Tibial nerve (tissue), 4 donors: ENCODE results near the gene GPR142. TPM values are rescaled to one million over a fixed set of nuclear protein-coding genes. Genes with fewer than 3 reads are reported as not detected.
A peak's percentile ranks its signal among the peaks of the same experiment; 100 is the strongest.

Experiments
- DNase-seq, 2 donors: peaks; one replicate each; pipeline ENCODE4 v3.0.0-alpha.2; 2019; ENCODE audit warnings: low spot score in 2 of 2
- H3K27ac ChIP-seq, 4 donors: fragments of 200-600 bp; sonication (generic) in 3 of 4; one replicate each; pipeline ENCODE4 v1.5.1; 2017 to 2019; ENCODE audit warnings: mild to moderate bottlenecking in 1 of 4
- H3K27me3 ChIP-seq, 2 donors: fragments of 200-600 bp; sonication (generic) in 1 of 2; one replicate each; pipeline versions ENCODE4 v1.5.1 to v1.6.0; 2017 to 2019
- H3K36me3 ChIP-seq, 3 donors: fragments of 200-600 bp; sonication (generic); one replicate each; pipeline ENCODE4 v1.5.1; 2018 to 2019
- H3K4me1 ChIP-seq, 4 donors: fragments of 200-600 bp; sonication (generic) in 3 of 4; one replicate each; pipeline ENCODE4 v1.5.1; 2017 to 2019
- H3K4me3 ChIP-seq, 4 donors: fragments of 200-600 bp; sonication (generic) in 3 of 4; one replicate each; pipeline ENCODE4 v1.5.1; 2017 to 2019; ENCODE audit warnings: mild to moderate bottlenecking in 1 of 4, moderate library complexity in 1 of 4
- H3K9me3 ChIP-seq, 4 donors: fragments of 200-600 bp; sonication (generic) in 3 of 4; one replicate each; pipeline ENCODE4 v1.5.1; 2017 to 2019
- CTCF ChIP-seq, 5 experiments: fragments of 200-600 bp in 3 of 5; fragments of 450-650 bp in 2 of 5; sonication (generic) in 3 of 5; IDR thresholded peaks; one replicate each; pipeline ENCODE4 v1.5.1; 2016 to 2019; ENCODE audit warnings: antibody characterized with exemption in 5 of 5, mild to moderate bottlenecking in 3 of 5, moderate library complexity in 2 of 5
- EP300 ChIP-seq, 2 donors: sonication (generic); formaldehyde crosslinking; IDR thresholded peaks; one replicate each; pipeline ENCODE4 v1.6.1; 2017; ENCODE audit warnings: antibody characterized with exemption in 2 of 2, mild to moderate bottlenecking in 1 of 2
- POLR2A ChIP-seq, 2 donors: fragments of 450-650 bp; IDR thresholded peaks; one replicate each; pipeline ENCODE4 v1.6.1; 2017; ENCODE audit warnings: antibody characterized with exemption in 2 of 2, mild to moderate bottlenecking in 2 of 2, moderate library complexity in 2 of 2
- WGBS, 2 donors: methylation state at CpG; one replicate each; pipeline ENCODE4 v1.1.5; 2018; 5-methylcytosine and 5-hydroxymethylcytosine counted together
- total RNA-seq, 4 donors: library from RNA; depleted of rRNA; stranded (reverse); fragments of >200 nt; gene quantifications; one replicate each; pipeline ENCODE4 v1.1.0, GENCODE V29; 2016

The GPR142 gene
- total RNA-seq, 4 donors from 2014 or later, result 0.59 to 2.8 TPM; not detected in 2

GRCh38 chr17:74354561-74354960 is 12.7 kb upstream of the GPR142 start:
- peaks cover 0 to 93% of the 10 kb centered on the region in 2 donors for H3K27me3 ChIP-seq
- H3K9me3 ChIP-seq, result no peaks in the 10 kb centered on the region
- TF ChIP-seq POLR2A (IDR thresholded peaks at IDR 0.05), result no peak
- H3K4me3 ChIP-seq, result no peak overlapping the region
- 74 to 86% methylated on average over 6 to 10 of the region's 10 CpGs for WGBS, 2 donors
- H3K36me3 ChIP-seq, result peaks cover 0 to 8% (median 0%) of the 10 kb centered on the region in 3 donors
- DNase-seq, result no peak
- peaks cover 0 to 20% (median 4%) of the 10 kb centered on the region in 4 donors for H3K4me1 ChIP-seq
- peak overlapping the region in 1 of 4 donors; percentile 63 for H3K27ac ChIP-seq

- 94 to 96% methylated on average over 6 to 7 of the region's 8 CpGs for WGBS, 2 donors
These were observed 12.2 kb upstream of the GPR142 start for GRCh38 chr17:74355065-74355464.

GRCh38 chr17:74356646-74357465 is 10.4 kb upstream of the GPR142 start:
- Histone ChIP-seq H3K4me3 (peak overlapping the region in 1 of 4 donors; percentile 32), H3K27me3 (peaks cover 0 to 96% of the 10 kb centered on the region in 2 donors), H3K36me3 (no peaks in the 10 kb centered on the region), H3K27ac (peak overlapping the region in 2 of 4 donors; percentile 26 to 63), H3K4me1 (peaks cover 0 to 26% (median 4%) of the 10 kb centered on the region in 4 donors), H3K9me3 (no peaks in the 10 kb centered on the region)
- WGBS, 2 donors, result 4 to 6% methylated on average over 38 to 63 of the region's 105 CpGs
- DNase-seq, result no peak
- no peak for TF ChIP-seq CTCF (IDR thresholded peaks at IDR 0.05)
- TF ChIP-seq POLR2A (IDR thresholded peaks at IDR 0.05), result no peak
- TF ChIP-seq EP300 (IDR thresholded peaks at IDR 0.05), result no peak

More at GRCh38 chr17:74355065-74355464, 12.2 kb upstream of the GPR142 start:
- Histone ChIP-seq H3K4me3 (no peak overlapping the region), H3K27ac (peak overlapping the region in 1 of 4 donors; percentile 63), H3K27me3 (peaks cover 0 to 96% of the 10 kb centered on the region in 2 donors), H3K4me1 (peaks cover 0 to 20% (median 4%) of the 10 kb centered on the region in 4 donors), H3K36me3 (peaks cover 0 to 8% (median 0%) of the 10 kb centered on the region in 3 donors), H3K9me3 (no peaks in the 10 kb centered on the region)
- DNase-seq, result no peak
- no peak for TF ChIP-seq POLR2A (IDR thresholded peaks at IDR 0.05)
- no peak for TF ChIP-seq CTCF (IDR thresholded peaks at IDR 0.05)
- no peak for TF ChIP-seq EP300 (IDR thresholded peaks at IDR 0.05)

DNA sequence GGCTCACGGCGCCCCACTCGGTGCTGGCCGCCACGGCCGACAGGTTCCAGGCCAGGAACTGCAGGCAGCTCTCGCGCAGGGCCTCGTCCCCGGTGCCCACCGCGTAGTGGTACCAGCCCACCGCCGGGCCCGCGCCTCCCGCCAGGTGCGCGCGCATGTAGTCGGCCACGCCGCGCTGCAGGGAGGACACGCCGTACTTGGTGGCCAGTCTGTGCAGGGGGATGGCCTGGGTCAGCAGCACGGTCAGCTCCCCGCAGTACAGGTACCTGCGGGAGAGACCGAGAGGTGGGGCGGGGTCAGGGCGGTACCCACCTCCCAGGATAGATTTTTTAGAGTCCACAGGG is 9.9 kb upstream of the GPR142 start:
- H3K36me3 ChIP-seq, result no peaks in the 10 kb centered on the region
- 67 to 80% methylated on average over 1 to 12 of the region's 32 CpGs for WGBS, 2 donors
- no peak for TF ChIP-seq CTCF (IDR thresholded peaks at IDR 0.05)
- no peak for TF ChIP-seq EP300 (IDR thresholded peaks at IDR 0.05)
- no peak for TF ChIP-seq POLR2A (IDR thresholded peaks at IDR 0.05)
- no peak for DNase-seq
- H3K9me3 ChIP-seq, result no peaks in the 10 kb centered on the region
- peaks cover 0 to 94% of the 10 kb centered on the region in 2 donors for H3K27me3 ChIP-seq
- peak overlapping the region in 2 of 4 donors; percentile 26 to 63 for H3K27ac ChIP-seq
- peak overlapping the region in 1 of 4 donors; percentile 32 for H3K4me3 ChIP-seq
- peaks cover 0 to 24% (median 5%) of the 10 kb centered on the region in 4 donors for H3K4me1 ChIP-seq

DNA sequence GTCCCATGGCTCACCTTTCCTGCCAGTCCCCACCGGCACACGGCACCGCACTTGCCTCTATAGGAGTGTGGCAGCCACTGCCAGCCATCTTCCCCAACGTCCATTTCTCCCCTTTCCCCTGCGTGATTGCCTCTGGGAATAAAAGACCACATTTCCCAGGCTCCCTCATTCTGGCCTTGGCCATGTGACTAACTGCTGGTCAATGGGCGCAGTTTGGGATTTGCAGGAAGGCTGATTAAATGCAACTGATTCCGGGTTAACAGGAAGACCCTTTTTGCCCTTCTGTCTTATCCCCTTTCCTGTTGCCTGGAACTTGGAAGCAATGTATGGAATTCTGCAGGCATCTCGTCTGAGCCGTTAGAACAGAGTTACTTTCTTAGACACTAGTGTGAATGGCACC is 8.6 kb upstream of the GPR142 start:
- H3K27me3 ChIP-seq, result peaks cover 0 to 81% of the 10 kb centered on the region in 2 donors
- no peak overlapping the region for H3K4me3 ChIP-seq
- H3K4me1 ChIP-seq, result peaks cover 0 to 24% (median 5%) of the 10 kb centered on the region in 4 donors
- TF ChIP-seq EP300 (IDR thresholded peaks at IDR 0.05), result no peak
- no peak for TF ChIP-seq CTCF (IDR thresholded peaks at IDR 0.05)
- no peak for TF ChIP-seq POLR2A (IDR thresholded peaks at IDR 0.05)
- no peak overlapping the region for H3K27ac ChIP-seq
- H3K36me3 ChIP-seq, result no peaks in the 10 kb centered on the region
- no peak for DNase-seq
- no peaks in the 10 kb centered on the region for H3K9me3 ChIP-seq
- 70 to 77% methylated on average over 9 of the region's 9 CpGs for WGBS, 2 donors
